Measurements from ENCODE around the gene LRRFIP2.

The LRRFIP2 gene

GRCh38 chr3:37026851-37027250 is 147.5 kb downstream of the LRRFIP2 start:
- no peak for DNase-seq (ENCODE audit: low read depth in 2 of 2)

GRCh38 chr3:37025561-37026335 is 148.6 kb downstream of the LRRFIP2 start:
- no peak for DNase-seq (ENCODE audit: low read depth in 2 of 2)

GRCh38 chr3:37024820-37025405 is 149.5 kb downstream of the LRRFIP2 start:
- no peak for DNase-seq (ENCODE audit: low read depth in 2 of 2)

DNA sequence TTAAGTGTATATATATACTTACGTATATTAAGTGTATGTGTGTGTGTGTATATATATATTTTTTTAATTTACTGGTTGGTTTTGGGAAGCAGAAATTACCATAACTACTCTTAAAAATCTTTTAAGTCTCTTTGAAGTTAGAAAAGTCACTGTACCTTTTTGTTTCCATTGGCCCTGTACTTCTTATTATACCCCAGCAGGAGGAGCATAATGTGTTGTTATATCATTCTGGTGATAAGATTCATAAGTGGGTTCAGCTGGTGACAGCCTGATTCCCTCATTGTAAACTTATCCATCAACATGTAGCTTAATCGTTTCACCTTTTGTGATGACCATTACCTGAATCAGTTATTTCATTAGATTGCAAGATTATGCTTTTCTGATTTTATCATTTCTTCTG is 150.3 kb downstream of the LRRFIP2 start:
- DNase-seq (ENCODE audit: low read depth in 2 of 2): no peak

DNA sequence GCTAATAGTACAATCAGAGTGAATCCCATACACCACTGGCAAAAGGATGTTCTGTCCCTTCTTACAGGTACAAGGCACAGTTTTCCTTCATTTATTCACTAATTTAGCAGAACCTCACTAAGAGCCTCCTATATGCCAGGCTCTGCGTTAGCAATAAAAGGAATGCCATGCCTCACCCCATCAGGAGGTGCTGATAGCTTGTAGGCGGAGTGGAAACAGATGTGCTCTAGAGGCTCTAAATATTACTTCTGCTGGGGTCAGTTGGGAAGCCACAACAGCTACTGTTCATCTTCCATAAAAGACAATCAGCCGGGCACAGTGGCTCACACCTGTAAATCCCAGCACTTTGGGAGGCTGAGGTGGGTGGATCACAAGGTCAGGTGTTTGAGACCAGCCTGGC is 156.7 kb downstream of the LRRFIP2 start:
- DNase-seq (ENCODE audit: low read depth in 2 of 2): no peak

DNA sequence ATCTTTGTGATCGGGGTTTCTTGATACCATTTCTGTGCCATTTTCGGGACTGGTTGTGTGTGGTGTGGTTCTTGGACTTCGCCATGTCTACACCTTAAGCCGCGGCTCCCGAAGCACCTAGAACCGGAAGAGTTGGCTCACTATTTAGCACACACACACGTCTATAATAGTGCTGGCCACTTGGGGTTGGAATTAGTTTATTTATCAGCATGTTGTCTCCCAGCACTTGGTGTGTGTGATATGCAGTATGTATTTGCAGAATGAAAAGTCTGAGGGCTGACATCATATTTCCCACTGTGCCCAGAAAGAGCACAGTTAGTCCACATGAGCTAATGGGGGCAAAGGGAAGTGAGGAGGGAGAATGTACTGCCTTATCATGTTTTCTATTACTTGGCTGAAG is 157.5 kb downstream of the LRRFIP2 start:
- no peak for DNase-seq (ENCODE audit: low read depth in 2 of 2)

DNA sequence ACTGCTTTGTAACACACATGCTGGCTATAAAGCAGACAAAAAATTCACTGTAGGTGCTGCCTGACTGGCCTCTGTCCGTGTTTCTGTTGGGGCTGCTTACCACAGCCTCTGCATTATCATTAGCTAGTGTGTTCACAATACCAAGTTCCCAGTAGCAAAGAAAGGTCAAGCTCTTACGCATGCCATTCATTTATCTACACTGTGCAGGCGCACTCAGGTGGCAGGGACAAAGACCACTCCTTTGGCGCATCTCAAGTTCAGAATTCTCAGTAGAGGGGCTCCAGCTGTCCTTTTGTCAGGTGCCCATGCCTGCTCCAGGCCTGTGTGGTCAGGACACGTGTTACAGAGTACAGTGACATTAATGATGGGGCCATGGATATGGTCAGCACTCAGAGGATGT is 158.7 kb downstream of the LRRFIP2 start:
- no peak for DNase-seq (ENCODE audit: low read depth in 2 of 2)

DNA sequence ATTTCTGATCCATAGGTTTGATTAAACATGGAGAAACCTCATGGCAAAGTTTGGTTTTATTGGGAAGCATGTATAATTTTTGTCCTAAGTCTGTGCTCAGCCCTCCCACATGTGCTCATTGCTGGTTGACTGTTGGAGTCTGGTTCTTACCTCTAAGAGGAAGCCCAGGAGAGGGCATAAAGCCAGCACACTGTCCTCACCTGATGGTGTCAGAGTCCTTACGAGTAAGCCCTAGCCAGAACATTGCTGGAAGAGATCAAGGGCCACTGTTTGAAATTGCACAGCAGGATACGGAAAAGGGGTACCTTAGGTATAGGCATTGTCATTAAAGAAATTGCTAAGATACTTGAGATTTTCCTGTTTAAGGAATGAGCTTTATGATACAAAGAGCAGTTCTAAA is 159.8 kb downstream of the LRRFIP2 start:
- no peak for DNase-seq (ENCODE audit: low read depth in 2 of 2)
